Activated T-helper 9 cell treated with anti-CD3 and anti-CD28 coated beads, Interleukin-2, amount 50 U/mL, for 16 hours (primary cell): ENCODE results near the gene ZNF451.

Experiments used
- DNase-seq: peaks from one replicate; pipeline ENCODE4 v3.0.0-alpha.2; 2020; ENCODE audit warnings: low read depth

Gene ZNF451

GRCh38 chr6:57159127-57159526 is 69.1 kb downstream of the ZNF451 start:
- no peak for DNase-seq

GRCh38 chr6:57162028-57162427 is 72.0 kb downstream of the ZNF451 start:
- no peak for DNase-seq

- DNase-seq, result no peak
These were observed 72.5 kb downstream of the ZNF451 start for GRCh38 chr6:57162516-57162915.

GRCh38 chr6:57163956-57164355 is 74.0 kb downstream of the ZNF451 start:
- DNase-seq, result no peak

GRCh38 chr6:57165080-57165479 is 75.1 kb downstream of the ZNF451 start:
- DNase-seq, result no peak

- peak; percentile 79 for DNase-seq
These were observed 82.4 kb downstream of the ZNF451 start, which contains the start of gene BAG2 for GRCh38 chr6:57172136-57173055. TSS of gene BAG2 (plus strand) at chr6:57172326. CDS start at chr6:57172698, 372 bp downstream.

GRCh38 chr6:57173056-57173885 is 83.3 kb downstream of the ZNF451 start:
- no peak for DNase-seq

- no peak for DNase-seq
These were observed 84.0 kb downstream of the ZNF451 start for GRCh38 chr6:57173886-57174510.

GRCh38 chr6:57174511-57174907 is 84.5 kb downstream of the ZNF451 start:
- no peak for DNase-seq

GRCh38 chr6:57177545-57178265 is 87.7 kb downstream of the ZNF451 start:
- DNase-seq, result no peak

- DNase-seq, result no peak
These were observed 90.6 kb downstream of the ZNF451 start for GRCh38 chr6:57180596-57180995.

- DNase-seq, result no peak
These were observed 92.0 kb downstream of the ZNF451 start for GRCh38 chr6:57182017-57182432.

GRCh38 chr6:57183336-57183735 is 93.3 kb downstream of the ZNF451 start:
- no peak for DNase-seq

GRCh38 chr6:57190140-57190539 is 100.2 kb downstream of the ZNF451 start:
- no peak for DNase-seq

- DNase-seq, result no peak
These were observed 103.2 kb downstream of the ZNF451 start for GRCh38 chr6:57193177-57193576.

GRCh38 chr6:57195457-57195856 is 105.5 kb downstream of the ZNF451 start:
- DNase-seq, result no peak

- no peak for DNase-seq
These were observed 109.1 kb downstream of the ZNF451 start for GRCh38 chr6:57198926-57199636.

- no peak for DNase-seq
These were observed 111.7 kb downstream of the ZNF451 start for GRCh38 chr6:57201718-57202117.

GRCh38 chr6:57205550-57206328 is 115.8 kb downstream of the ZNF451 start:
- no peak for DNase-seq

- no peak for DNase-seq
These were observed 117.2 kb downstream of the ZNF451 start for GRCh38 chr6:57207141-57207540.
